ENCODE measurements around the gene HCAR1.
A peak's percentile ranks its signal among the peaks of the same experiment; 100 is the strongest.

HCAR1 gene

DNA sequence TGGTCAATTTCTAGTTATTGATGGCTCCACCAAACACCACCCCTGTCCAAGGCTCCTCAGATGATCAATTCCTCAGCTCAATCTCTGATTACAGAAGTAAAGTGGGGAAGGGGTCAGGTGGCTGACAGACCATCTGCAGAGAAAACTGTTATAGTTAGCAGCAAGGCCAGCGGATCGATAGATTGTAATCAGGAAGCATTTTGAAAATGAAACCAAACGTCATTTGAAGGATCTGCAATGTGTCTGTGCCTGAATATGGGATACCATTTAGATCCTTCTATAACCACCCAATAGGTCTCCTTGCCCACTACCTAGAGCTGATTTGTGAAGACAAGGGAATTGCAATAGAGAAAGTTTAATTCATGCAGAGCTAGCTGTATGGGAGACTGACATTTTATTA, 39.1 kb downstream of the HCAR1 start:
- Histone ChIP-seq H3K36me3 (ENCODE audit: insufficient read depth, low read length) (no peaks in the 10 kb centered on the region), H4K20me1 (ENCODE audit: insufficient read depth, low read length) (no peaks in the 10 kb centered on the region), H3K4me1 (ENCODE audit: insufficient read depth, low read length) (no peaks in the 10 kb centered on the region), H3K79me2 (ENCODE audit: insufficient read depth, low read length) (no peaks in the 10 kb centered on the region), H3K27ac (ENCODE audit: low read length) (no peak overlapping the region), H3K4me3 (ENCODE audit: low read depth in 1 of 2, low read length in 2 of 2) (no peak overlapping the region), H3K9me3 (ENCODE audit: insufficient read depth, low read length, severe bottlenecking) (no peaks in the 10 kb centered on the region), H3K9ac (ENCODE audit: low read depth, low read length) (no peak overlapping the region), H2AFZ (ENCODE audit: low read depth, low read length) (peak overlapping the region; percentile 52; the same call in 1 of the 2 replicates), H3K4me2 (ENCODE audit: insufficient read depth, low read length) (peak overlapping the region; percentile 41; the same call in 1 of the 2 replicates), H3K27me3 (ENCODE audit: insufficient read depth, low read length, poor library complexity) (no peaks in the 10 kb centered on the region)
- TF ChIP-seq CTCF (IDR thresholded peaks at IDR 0.05; ENCODE audit: borderline replicate concordance, extremely low read depth, low read length, poor library complexity, severe bottlenecking) (no peak), EZH2 (IDR thresholded peaks at IDR 0.05; ENCODE audit: borderline replicate concordance, low read depth, low read length, severe bottlenecking) (no peak)
- DNase-seq (no peak), ATAC-seq (ENCODE audit: insufficient read depth, low read depth) (no peak)

GRCh38 chr12:122688291-122688690, 42.4 kb downstream of the HCAR1 start:
- H3K27me3 ChIP-seq (ENCODE audit: insufficient read depth, low read length, poor library complexity): no peaks in the 10 kb centered on the region
- no peaks in the 10 kb centered on the region for H3K9me3 ChIP-seq (ENCODE audit: insufficient read depth, low read length, severe bottlenecking)
- H3K27ac ChIP-seq (ENCODE audit: low read length): no peak overlapping the region
- no peak overlapping the region for H3K4me3 ChIP-seq (ENCODE audit: low read depth in 1 of 2, low read length in 2 of 2)
- no peak overlapping the region for H3K4me2 ChIP-seq (ENCODE audit: insufficient read depth, low read length)
- ATAC-seq (ENCODE audit: insufficient read depth, low read depth) (no peak), DNase-seq (no peak)
- TF ChIP-seq CTCF (IDR thresholded peaks at IDR 0.05; ENCODE audit: borderline replicate concordance, extremely low read depth, low read length, poor library complexity, severe bottlenecking): no peak
- TF ChIP-seq EZH2 (IDR thresholded peaks at IDR 0.05; ENCODE audit: borderline replicate concordance, low read depth, low read length, severe bottlenecking): no peak
- no peaks in the 10 kb centered on the region for H3K79me2 ChIP-seq (ENCODE audit: insufficient read depth, low read length)
- no peak overlapping the region for H3K9ac ChIP-seq (ENCODE audit: low read depth, low read length)
- H4K20me1 ChIP-seq (ENCODE audit: insufficient read depth, low read length): no peaks in the 10 kb centered on the region
- no peaks in the 10 kb centered on the region for H3K36me3 ChIP-seq (ENCODE audit: insufficient read depth, low read length)
- H3K4me1 ChIP-seq (ENCODE audit: insufficient read depth, low read length): no peaks in the 10 kb centered on the region
- no peak overlapping the region for H2AFZ ChIP-seq (ENCODE audit: low read depth, low read length)

DNA sequence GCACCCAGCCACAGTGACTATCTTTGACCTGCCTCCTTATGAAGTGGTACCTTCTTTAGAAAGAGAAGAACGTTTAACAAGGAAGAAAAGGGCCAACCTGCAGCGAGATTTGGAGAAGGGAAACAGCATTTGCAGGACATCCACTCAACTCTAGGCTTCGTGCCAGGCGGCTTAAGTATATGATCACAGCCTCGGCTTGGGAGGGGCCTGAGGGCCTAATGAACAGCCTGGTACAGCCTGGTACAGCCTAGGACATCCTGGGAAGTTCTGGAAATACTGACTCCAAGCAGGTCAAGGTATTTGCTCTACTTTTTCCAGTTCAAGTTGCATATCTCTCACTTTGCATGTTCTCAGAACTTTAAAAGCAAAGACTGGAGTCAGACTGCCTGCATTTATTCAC, 43.6 kb downstream of the HCAR1 start:
- TF ChIP-seq EZH2 (IDR thresholded peaks at IDR 0.05; ENCODE audit: borderline replicate concordance, low read depth, low read length, severe bottlenecking): no peak
- no peak for TF ChIP-seq CTCF (IDR thresholded peaks at IDR 0.05; ENCODE audit: borderline replicate concordance, extremely low read depth, low read length, poor library complexity, severe bottlenecking)
- H3K9me3 ChIP-seq (ENCODE audit: insufficient read depth, low read length, severe bottlenecking): no peaks in the 10 kb centered on the region
- ATAC-seq (ENCODE audit: insufficient read depth, low read depth): no peak
- no peak overlapping the region for H3K4me2 ChIP-seq (ENCODE audit: insufficient read depth, low read length)
- H3K27ac ChIP-seq (ENCODE audit: low read length): no peak overlapping the region
- no peak overlapping the region for H3K9ac ChIP-seq (ENCODE audit: low read depth, low read length)
- H3K27me3 ChIP-seq (ENCODE audit: insufficient read depth, low read length, poor library complexity): no peaks in the 10 kb centered on the region
- H3K4me3 ChIP-seq (ENCODE audit: low read depth in 1 of 2, low read length in 2 of 2): no peak overlapping the region
- DNase-seq: no peak
- no peak overlapping the region for H2AFZ ChIP-seq (ENCODE audit: low read depth, low read length)
- no peaks in the 10 kb centered on the region for H3K79me2 ChIP-seq (ENCODE audit: insufficient read depth, low read length)
- H3K36me3 ChIP-seq (ENCODE audit: insufficient read depth, low read length): no peaks in the 10 kb centered on the region
- H3K4me1 ChIP-seq (ENCODE audit: insufficient read depth, low read length): no peaks in the 10 kb centered on the region
- no peaks in the 10 kb centered on the region for H4K20me1 ChIP-seq (ENCODE audit: insufficient read depth, low read length)

DNA sequence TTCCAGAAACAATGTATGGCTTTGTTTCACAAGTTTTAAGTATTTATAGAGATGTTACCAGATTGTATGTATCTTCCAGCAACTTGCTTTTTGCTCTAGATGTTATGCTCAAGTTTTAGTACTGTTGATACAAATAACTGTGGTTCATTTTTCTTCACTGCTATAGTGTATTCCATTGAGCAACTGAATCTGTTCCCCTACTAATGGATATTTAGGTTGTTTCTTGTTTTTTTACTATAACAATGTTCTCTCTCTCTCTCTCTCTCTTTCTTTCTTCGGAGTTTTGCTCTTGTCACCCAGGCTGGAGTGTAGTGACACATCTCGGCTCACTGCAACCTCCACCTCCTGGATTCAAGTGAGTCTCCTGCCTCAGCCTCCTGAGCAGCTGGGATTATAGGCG, 44.1 kb downstream of the HCAR1 start:
- H3K79me2 ChIP-seq (ENCODE audit: insufficient read depth, low read length): no peaks in the 10 kb centered on the region
- no peak overlapping the region for H3K4me3 ChIP-seq (ENCODE audit: low read depth in 1 of 2, low read length in 2 of 2)
- DNase-seq: no peak
- no peak overlapping the region for H2AFZ ChIP-seq (ENCODE audit: low read depth, low read length)
- ATAC-seq (ENCODE audit: insufficient read depth, low read depth): no peak
- no peak for TF ChIP-seq CTCF (IDR thresholded peaks at IDR 0.05; ENCODE audit: borderline replicate concordance, extremely low read depth, low read length, poor library complexity, severe bottlenecking)
- TF ChIP-seq EZH2 (IDR thresholded peaks at IDR 0.05; ENCODE audit: borderline replicate concordance, low read depth, low read length, severe bottlenecking): no peak
- H3K27me3 ChIP-seq (ENCODE audit: insufficient read depth, low read length, poor library complexity): no peaks in the 10 kb centered on the region
- H3K36me3 ChIP-seq (ENCODE audit: insufficient read depth, low read length): no peaks in the 10 kb centered on the region
- H3K9me3 ChIP-seq (ENCODE audit: insufficient read depth, low read length, severe bottlenecking): no peaks in the 10 kb centered on the region
- H3K27ac ChIP-seq (ENCODE audit: low read length): no peak overlapping the region
- H4K20me1 ChIP-seq (ENCODE audit: insufficient read depth, low read length): no peaks in the 10 kb centered on the region
- H3K4me1 ChIP-seq (ENCODE audit: insufficient read depth, low read length): no peaks in the 10 kb centered on the region
- H3K9ac ChIP-seq (ENCODE audit: low read depth, low read length): no peak overlapping the region
- no peak overlapping the region for H3K4me2 ChIP-seq (ENCODE audit: insufficient read depth, low read length)

Data from DND-41 (cell line).